Hematopoietic multipotent progenitor cell treated with erythropoietin and hydrocortisone succinate and interleukin-3 and kit ligand, for 17 days (in vitro differentiated cells): ENCODE measurements around the gene BPIFA3.
"Not testable (repeated sequence)": the region's sequence is repeated elsewhere in the genome, so short reads cannot be mapped to it uniquely, and the experiment has no call there.

Experiments used
- DNase-seq: peaks from one replicate; pipeline ENCODE4 v3.0.0-alpha.2; 2015; ENCODE audit warnings: low spot score

BPIFA3 gene

GRCh38 chr20:33217052-33217451 lies at the start of gene BPIFA3:
Gene BPIFA3 (plus strand): TSS chr20:33217352. CDS start chr20:33217537, 185 bp downstream.
- no peak for DNase-seq

- no peak for DNase-seq
Measured at GRCh38 chr20:33167859-33168258, 49.3 kb upstream of the BPIFA3 start, which contains the start of gene BPIFA2. Gene BPIFA2 (plus strand): TSS chr20:33168159. CDS start chr20:33169146, 987 bp downstream.

- peak; percentile 8 for DNase-seq
Measured at GRCh38 chr20:33169176-33169794, 47.9 kb upstream of the BPIFA3 start.

- no peak for DNase-seq
Measured at GRCh38 chr20:33172781-33173180, 44.4 kb upstream of the BPIFA3 start.

GRCh38 chr20:33175123-33175522 lies 42.0 kb upstream of the BPIFA3 start:
- no peak for DNase-seq

- no peak for DNase-seq
Measured at GRCh38 chr20:33176101-33176500, 41.1 kb upstream of the BPIFA3 start.

- DNase-seq, result no peak
Measured at GRCh38 chr20:33177866-33178265, 39.3 kb upstream of the BPIFA3 start.

- no peak for DNase-seq
Measured at GRCh38 chr20:33178726-33179125, 38.4 kb upstream of the BPIFA3 start.

- DNase-seq, result no peak
Measured at GRCh38 chr20:33180169-33180568, 37.0 kb upstream of the BPIFA3 start.

- no peak for DNase-seq
Measured at GRCh38 chr20:33181482-33182093, 35.6 kb upstream of the BPIFA3 start.

- no peak for DNase-seq
Measured at GRCh38 chr20:33183312-33183711, 33.8 kb upstream of the BPIFA3 start.

- not testable (repeated sequence) for DNase-seq
Measured at GRCh38 chr20:33185031-33185590, 32.0 kb upstream of the BPIFA3 start.

- no peak for DNase-seq
Measured at GRCh38 chr20:33187491-33187890, 29.7 kb upstream of the BPIFA3 start.

GRCh38 chr20:33188421-33188820 lies 28.7 kb upstream of the BPIFA3 start:
- no peak for DNase-seq

GRCh38 chr20:33191484-33191883 lies 25.7 kb upstream of the BPIFA3 start:
- DNase-seq, result no peak

- no peak for DNase-seq
Measured at GRCh38 chr20:33191955-33192354, 25.2 kb upstream of the BPIFA3 start.

- DNase-seq, result no peak
Measured at GRCh38 chr20:33192912-33193501, 24.1 kb upstream of the BPIFA3 start.

GRCh38 chr20:33199026-33199425 lies 18.1 kb upstream of the BPIFA3 start:
- DNase-seq, result no peak

- no peak for DNase-seq
Measured at GRCh38 chr20:33202451-33202850, 14.7 kb upstream of the BPIFA3 start.

GRCh38 chr20:33203444-33203843 lies 13.7 kb upstream of the BPIFA3 start:
- DNase-seq, result no peak

GRCh38 chr20:33209789-33210188 lies 7.4 kb upstream of the BPIFA3 start:
- DNase-seq, result no peak

GRCh38 chr20:33210371-33210770 lies 6.8 kb upstream of the BPIFA3 start:
- no peak for DNase-seq

GRCh38 chr20:33211817-33212424 lies 5.2 kb upstream of the BPIFA3 start:
- DNase-seq, result no peak
